HTERT RPE-1 (cell line): ENCODE data around the gene SEC22C.

ENCODE experiments used
- in situ Hi-C: fragments of 300-500 bp; cut with MboI; formaldehyde crosslinking; loops from 4 replicates; pipeline ENCODE4 v1.14.3; 2020; ENCODE audit warnings: low sequenced_read_pairs

SEC22C gene

DNA sequence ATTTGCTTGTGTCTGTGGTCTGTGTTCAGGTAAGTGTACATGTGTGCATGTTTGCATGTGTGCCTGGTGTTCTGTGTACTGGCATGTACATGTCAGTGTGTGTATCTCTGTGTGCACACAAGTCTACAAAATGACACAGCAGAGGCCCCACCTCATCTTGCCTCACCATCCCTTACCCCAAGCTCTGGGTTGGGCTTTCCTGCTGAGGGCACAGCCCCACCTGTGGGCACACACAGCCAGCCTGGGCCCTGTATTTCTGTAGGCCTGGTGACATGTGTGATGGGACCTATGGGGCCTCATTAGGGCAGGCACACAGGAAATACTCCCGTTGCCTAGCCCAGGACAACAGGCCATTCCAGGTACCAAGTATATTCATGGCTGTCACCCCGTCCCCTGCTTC, 65.8 kb downstream of the SEC22C start:
- in situ Hi-C loops: no loop called here

DNA sequence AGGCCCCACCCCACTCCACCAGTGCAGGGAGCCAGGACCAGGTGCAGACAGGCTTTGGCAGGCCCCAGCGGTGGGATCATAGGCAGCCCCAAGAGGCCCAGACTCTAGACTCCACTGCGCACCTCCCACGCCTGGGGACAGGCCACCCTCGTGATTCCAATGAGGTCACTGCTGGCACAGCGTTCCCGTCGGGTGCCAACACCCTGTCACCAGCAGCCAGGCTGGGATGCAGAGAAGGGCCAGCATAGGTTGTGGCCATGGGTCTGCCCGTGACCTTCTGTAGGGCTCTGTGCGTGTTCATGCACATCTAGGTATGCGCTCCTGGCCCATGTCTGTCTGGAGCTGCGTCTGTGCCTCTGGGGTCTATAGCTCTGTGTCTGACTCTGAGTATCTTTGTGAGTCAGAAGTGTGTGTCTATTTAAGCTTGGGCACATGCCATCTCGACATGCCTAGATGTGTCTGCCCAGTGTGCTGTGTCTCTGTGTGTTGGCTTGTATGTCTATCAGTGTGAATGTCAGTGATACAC, 66.3 kb downstream of the SEC22C start:
- in situ Hi-C loops: no loop called here

DNA sequence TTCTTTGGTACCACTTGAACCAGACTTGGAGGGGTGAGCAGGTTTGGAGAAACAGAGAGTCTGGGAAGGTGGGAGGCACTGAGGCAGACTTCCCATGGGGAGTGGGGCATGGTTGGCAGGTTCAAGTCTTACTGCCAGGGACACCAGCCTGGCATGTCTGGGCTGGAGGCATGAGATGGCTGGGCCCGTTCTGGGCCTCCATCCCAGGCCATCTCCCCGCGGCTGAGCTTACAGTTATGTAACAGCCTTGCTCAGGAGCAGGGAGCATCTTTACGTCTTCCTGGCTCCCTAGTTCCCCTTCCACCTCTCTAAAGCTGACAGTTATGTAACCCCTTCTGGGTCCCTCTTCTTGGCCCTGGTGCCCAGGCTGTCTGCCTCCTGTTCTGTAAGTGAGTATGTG, 66.9 kb downstream of the SEC22C start:
- in situ Hi-C loops: no loop called here

DNA sequence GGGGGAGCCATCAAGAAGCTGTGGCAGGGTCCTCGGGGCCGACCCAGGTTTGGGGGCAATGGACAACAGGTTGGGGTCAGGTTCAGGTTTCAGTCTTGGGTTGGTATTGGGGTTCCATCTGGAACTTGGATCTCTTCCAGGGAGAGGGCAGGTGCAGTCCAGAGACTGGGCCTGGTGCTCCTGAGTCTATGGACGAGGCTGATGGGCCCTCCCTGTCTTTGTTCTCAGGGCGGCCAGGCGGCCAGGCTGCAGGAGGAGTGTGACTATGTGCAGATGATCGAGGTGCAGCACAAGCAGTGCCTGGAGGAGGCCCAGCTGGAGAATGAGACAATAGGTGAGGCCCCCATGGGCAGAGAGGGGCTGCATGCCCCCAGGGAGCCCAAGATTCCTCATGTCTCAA, 68.2 kb downstream of the SEC22C start:
- in situ Hi-C loops: no loop called here

DNA sequence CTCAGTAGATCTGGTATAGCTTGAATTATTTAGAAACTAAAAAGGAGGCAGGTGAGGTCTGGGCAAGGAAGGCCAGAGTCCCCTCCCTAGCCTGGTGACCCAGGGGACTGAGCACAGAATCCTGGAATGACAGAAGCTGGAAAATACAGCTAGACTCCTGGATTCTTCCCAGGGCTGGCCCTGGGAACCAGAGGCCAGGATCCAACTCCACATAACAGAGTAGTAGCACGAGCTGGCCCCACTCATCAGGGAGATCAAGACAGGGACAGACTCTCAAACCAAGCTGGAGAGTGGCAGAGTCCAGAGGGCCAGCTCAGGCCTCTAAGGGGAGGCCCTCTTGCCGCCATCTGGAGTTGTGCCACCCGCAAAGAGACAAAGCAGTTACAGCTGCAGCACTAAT, 68.6 kb downstream of the SEC22C start:
- in situ Hi-C loops: no loop called here

DNA sequence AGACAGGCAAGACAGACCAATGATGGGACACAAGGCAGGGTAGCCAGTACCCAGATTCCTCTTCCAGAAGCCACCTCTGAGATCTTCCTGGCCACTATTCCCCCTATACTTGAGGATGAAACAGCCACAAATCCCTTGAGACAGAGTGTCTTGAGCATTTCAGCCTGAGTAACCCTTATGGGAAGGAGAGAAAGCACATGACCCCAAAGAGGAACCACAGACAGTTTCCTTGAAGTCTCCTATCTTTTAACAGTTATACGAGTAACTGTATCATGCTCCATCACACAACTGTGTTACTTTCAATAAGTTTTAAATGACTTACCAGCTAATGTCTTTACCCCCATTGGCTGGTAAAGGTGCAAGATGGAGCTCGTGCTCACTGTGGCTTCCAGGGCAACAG, 70.0 kb downstream of the SEC22C start:
- in situ Hi-C loops: no loop called here

DNA sequence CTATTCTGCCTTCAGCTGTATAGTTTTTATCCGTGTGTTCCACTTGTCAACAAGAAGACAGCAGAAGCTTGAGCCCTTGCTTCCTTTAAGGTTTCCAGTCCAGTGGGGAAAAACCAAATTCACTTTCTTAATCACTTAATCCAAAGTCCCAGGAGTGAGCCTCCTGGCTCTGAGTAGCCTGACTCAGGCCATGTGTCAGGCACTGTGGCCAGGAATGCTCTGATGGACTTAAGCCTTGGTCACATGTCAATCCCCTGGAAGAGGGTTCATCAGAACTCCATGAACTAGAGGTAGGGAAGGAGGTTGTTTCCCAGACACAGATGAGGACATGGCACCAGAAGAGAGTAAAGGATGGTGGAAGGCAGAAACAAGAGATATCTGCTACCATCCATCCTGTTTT, 70.6 kb downstream of the SEC22C start:
- in situ Hi-C loops: no loop called here

DNA sequence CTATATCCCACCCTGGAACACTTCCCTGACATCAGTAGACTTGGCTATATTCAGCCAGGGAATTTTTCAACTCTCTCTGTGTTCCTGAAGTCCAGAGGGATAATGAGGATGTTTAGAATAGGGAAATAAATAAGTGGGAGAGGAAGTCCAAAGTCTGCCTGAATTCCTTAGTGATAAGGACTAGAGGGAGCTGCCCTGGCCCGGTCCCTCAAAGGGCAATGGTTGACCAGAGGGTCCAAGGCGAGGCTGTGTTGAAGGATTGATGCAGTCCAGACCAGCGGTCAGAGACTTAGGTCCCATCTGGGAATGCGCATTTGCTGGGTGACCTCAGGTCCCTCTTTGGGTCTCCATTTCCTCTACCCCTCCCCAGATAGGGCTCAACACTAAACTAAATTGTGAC, 71.4 kb downstream of the SEC22C start:
- in situ Hi-C loops: no loop called here

DNA sequence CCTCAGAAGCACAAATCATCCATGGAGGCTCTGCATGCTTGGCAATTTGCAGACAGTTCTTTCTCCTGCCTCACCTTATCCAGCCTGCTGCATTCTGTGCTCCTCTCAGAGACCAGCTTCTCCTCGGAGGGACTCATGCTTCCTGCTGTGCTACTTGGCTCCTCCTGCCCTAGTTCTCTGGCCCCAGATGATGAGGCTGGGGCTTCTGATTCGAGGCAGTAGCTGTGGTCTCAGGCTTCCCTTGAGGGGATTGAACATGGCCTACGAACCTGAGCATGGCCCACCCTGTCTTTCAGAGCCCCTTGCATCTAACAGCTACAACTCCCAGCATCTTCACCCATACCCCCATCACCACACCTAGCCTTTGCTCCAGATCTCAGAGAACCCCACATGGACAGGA, 72.7 kb downstream of the SEC22C start:
- in situ Hi-C loops: no loop called here

DNA sequence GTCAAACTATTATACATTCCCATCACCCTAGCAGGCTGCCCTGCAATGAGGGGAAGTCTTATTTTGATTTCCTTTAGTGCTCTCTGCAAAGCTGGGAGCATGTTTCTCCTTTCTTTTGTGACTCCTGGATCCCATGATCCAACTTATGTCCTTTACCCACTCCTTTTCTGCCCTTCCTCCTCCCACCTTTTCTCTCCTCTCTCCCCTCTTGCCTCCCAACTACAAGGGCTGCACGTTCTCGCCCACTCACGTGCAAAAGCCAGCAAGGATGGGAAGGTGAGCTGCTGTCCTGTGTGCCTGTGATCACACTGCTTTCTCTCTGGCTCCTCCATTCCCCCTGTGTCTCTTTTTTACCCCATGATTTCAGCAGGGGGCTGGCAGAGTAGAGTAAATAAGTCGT, 73.2 kb downstream of the SEC22C start:
- in situ Hi-C loops: no loop called here

DNA sequence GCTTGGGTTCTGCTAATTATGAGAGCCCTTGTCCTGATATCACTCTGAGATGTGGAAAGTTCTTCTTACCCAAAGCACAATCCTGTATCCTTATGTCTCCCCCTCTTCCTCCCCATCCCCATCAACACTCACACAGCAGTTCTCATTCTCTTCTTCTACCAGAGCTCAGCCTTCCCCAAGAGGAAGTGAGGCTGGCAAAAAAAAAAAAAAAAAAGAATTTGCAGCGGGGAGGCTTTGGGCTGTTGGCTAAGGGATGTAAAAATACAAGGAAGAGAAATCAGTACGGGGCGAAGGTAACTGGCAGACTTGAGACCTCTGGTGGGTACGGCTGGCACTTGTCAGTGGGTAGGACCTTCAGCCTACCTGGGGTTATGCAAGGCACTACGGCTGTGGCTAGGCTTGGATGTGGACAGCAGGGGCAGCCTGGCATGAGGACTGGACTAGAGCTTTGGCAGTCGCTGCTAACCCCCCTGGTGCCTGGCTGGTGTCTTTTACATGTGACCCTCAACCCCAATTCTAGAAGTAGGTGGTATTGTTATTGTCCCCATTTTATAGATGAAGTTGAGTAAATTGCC, 73.9 kb downstream of the SEC22C start:
- in situ Hi-C loops: no loop called here

DNA sequence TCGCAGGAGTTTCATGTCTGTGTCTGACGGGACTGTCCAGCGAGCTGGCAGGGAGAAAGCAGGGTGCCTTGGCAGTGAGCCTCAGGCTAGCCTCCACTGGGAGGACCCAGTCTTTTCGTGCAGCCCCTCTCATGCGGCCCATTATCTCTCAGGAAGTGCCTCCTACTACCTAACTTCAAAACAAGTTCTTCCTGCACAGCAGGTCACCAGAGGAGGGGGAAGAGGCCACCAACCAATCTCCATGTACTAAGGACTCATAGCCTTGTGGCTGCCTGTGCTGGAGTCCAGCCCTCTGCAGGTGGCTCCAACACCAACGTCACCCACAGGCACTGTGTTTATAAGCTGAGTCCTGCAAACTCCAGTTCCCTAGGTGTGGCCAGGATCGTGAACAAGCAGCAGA, 74.5 kb downstream of the SEC22C start:
- in situ Hi-C loops: no loop called here

DNA sequence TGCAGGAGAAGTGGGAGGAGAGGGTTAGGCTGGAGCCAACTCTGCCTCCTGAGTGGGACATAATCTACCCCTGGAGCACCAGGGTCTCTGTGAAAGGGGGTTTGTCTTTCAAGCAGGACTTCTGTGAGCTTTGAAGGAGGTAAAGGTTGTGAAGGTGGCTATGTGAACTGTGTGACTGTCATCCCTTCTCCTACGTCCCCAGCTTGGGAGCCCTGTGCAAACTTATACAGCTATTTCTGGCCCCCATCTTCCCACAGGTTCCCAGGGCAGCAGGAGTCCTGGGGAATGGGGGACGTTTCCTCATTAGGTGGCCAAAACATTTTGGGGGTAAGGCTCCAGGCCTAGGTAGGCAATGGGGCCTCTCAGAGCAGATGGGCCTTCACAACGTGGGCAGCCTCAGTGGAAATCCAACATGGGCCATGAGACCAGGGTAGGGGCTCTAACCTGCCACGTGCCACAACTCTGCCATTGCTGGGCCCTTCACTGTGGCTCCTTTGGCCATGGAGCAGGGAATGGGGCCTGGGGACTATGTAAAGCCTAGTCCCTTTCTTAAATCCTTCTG, 75.8 kb downstream of the SEC22C start:
- in situ Hi-C loops: no loop called here

DNA sequence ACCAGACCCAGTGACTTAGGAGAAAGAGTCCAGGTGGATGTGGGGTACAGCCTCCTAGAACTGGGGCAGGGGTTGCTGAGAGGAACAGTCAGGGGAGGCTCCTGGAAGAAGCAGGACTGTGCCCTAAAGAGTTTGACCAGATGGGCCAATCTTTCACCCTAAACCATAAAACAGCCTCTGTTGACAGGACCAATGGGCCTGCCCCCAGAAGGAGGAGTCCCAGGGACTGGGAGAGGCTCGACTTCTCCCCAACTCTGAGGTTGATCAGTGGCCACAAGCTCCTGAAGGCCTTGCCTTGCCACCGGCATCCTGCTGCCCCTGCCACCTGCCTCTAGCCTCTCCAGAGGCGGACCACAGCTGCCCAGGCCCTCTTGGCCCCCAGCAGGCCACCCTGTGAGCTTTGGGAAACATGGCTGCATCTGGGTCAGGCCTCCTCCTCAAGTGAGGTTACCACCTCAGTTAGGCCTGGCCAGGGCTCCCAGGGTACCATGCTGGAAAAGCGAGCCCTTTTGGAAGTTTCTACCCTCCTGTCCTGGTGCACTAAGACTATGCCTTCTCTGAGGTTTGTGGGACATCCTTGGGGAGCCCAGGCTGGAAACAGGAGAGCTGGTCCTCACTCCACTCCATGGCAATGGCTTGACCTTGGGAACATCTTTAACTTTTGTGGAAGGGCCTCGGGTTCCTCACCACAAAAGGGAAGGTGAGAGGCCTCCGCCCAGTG, 76.5 kb downstream of the SEC22C start:
- in situ Hi-C loops: no loop called here

DNA sequence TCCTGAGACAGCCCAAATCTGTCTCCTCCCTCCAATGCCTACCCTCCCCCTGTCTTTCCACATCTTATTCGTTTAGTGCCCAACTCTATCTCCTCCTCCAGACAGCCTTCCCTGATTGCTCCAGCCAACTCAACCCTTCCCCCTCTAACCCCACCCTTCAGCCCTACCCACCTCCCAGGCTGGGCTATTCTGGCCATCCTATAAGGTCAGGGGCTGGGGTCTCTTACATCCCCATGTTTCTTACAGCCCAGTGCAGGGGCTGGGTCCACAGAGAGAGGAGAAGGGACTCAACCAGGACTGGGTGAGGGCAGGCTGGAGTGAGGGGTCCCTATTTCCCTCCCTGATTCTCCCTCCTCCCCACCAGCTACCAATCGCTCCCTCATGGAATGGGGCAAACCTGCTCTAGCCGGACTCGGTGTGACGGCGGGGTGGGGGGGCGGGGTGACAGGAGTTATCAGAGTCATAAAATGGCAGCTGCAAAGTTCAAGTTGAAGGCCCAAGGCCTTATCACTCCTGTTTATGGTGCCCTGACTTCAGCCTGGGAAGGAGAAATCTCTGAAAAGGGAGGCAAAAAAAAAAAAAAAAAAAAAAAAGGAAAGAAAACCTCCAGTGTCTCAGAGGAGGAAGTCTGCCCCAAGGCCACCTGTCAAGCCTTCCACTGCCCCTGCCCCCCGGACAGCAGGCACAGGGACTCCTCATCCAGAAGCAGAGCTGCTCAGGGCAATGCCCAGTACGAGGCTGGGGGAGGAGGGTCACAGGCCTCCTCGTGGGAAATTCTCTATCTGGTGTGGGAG, 77.2 kb downstream of the SEC22C start:
- in situ Hi-C loops: no loop called here

DNA sequence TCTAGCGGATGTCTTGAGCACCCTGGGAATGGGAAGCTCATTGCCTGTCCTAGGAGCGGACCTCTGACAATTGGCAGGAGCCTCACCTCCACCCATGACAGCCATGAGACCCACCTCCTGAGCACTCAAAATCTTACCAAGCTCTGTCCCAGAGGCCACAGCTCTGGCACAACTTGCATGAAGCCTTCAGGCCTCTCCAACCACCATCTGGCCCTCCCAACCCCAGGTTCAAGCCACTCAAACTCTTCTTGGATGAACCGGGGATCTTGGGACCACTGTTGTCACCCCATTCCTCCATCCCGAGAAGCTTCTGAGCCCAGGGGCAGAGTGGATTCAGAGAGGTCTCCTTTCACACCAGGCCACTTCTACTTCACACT, 77.8 kb downstream of the SEC22C start:
- in situ Hi-C loops: no loop called here

DNA sequence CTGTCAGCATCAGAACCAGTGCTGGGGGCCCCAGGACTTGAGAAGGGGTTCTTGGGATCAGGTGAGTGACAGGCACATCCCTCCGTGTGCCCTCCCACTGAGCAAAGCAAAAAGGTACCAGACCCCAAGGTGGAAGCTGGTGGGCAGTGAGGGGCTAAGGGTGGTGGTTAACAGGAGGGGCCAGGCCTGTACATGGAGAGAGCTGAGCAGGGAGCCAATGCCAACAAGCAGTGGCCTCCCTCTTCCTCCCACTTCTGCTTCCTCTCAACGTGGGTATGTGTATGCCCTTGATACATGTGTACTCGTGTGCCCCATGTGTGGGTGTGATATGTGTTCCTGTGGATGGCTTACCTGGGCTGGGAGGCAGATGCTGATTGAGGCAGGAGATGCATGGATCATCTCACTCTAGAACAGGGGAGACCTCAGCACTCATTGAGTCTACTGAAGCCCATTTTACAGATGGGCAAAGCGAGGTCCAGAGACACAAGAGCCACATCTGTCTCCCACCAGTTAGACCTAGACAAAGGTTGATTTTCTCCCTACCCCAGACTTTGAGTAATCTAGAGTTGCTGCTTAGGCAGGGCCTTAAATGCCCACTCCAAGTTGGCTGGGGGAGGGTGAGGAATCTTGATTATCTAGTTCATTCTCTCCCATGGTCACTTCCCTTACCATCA, 78.4 kb downstream of the SEC22C start:
- in situ Hi-C loops: no loop called here

DNA sequence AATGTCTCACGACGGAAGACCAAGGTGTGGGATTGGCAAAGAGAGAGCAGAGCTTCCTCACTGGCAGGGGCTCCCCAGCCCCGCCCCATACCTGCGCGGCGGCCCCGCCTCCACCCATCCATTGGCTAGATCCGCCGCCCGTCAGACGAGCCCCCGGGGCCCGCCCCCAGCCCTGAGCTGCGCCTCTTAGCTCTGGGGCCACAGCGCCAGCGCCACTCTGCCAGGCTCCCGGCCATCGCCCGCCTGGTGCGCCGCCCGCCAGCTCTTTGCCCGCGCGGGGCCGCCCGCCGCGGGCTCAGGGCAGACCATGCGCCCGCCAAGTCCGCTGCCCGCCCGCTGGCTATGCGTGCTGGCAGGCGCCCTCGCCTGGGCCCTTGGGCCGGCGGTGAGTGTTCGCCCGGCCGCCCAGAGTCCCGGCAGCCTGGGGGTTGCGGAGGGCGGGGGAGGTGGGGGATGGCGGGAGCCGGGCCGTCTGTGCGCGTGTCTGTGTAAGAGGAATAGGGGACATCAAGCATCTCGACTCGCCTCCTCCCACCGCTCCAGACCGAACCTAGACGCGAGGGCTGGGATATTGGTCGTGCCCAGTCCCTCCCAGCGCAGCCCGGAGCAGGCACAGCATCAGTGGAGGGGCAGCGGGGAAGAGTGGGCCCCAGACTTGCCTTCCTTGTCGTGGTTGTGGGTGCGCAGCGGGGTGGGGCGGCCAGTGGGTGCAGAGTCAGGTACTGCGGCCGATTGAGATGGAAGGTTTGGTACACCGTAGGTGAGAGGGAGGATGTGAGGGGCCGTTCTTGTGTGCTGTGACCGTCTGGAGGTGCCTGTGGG, 79.1 kb downstream of the SEC22C start, which contains the start of gene VIPR1:
Gene VIPR1 (plus strand): TSS at position 215 of the 822 bp plus-strand sequence. CDS start 93 bp downstream, at position 308.
- in situ Hi-C loops: no loop called here

DNA sequence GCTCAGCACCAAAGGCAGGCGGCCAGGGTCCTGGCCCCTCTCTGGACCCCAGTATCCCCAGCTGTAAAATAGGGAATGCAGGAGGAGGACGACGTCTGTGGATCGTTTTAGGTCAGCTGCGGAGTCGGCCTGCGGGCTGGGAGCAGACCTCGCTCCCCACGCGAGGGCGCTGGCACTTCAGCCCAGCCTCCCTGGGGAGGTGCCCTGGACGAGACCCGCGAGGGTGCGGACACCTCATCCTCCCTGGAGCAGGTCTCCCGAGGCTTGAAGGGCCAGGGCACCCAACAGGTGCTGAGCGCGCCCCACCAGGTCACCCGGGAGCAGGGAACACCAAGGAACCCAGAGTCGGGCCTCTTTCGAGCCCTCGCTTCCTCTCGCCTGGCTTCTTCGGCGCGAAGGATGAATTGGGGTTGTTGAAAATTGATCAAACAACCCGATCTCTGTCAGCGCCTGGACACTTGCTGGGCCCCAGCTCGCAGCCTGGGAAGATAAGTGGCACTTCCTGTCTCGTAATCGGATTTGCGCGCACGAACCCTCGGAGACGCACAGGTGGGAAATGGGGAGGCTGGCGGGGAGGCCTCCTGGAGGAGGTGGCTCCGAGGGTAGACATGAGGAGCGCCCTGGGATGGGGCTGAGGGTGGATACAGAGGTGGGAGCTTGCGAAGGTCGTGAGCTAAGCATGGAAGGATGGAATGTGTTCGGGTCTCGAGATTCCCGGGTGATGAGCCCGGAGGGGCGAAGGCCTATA, 79.9 kb downstream of the SEC22C start:
- in situ Hi-C loops: no loop called here

DNA sequence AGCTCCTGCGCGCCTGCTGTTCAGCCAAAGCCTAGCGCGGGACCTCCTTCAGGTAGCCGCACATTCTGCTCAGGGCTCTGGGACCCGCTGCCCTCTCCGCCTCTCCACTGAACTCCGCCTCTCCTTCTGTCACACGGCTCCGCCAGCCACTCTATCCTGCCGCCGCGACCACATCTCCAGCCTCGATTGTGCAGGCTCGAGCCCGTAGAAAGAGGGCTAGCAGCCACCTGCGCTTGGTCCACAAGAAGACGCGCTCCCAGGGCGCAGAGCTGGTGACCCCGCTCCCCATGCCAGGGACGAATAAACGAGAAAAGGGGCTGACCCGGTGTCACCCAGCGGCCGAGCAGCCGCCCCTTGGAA, 80.5 kb downstream of the SEC22C start:
- in situ Hi-C loops: no loop called here
